Thoracic aorta (tissue), 2 donors: Measurements from ENCODE around the gene NSMF. TPM values are rescaled to one million over a fixed set of nuclear protein-coding genes. Genes with fewer than 3 reads are reported as not detected.

ENCODE experiments used
- ATAC-seq: fragments of 150-250 bp; one replicate; pipeline ENCODE4 v1.8.0; 2017; ENCODE audit warnings: low read depth; ENCODE audit not compliant: insufficient number of reproducible peaks, low FRiP score
- DNase-seq: peaks from one replicate; pipeline ENCODE4 v3.0.0-alpha.2; 2020; ENCODE audit warnings: low spot score
- H3K27ac ChIP-seq, 2 donors: fragments of 200-600 bp; sonication (generic); 1 replicate in 1 of 2; 2 replicates in 1 of 2; pipeline ENCODE4 v1.5.1; 2016; ENCODE audit warnings: mild to moderate bottlenecking in 2 of 2, moderate library complexity in 2 of 2
- H3K27me3 ChIP-seq: fragments of 200-600 bp; sonication (generic); replicated peaks from 2 replicates; pipeline ENCODE4 v1.6.0; 2016; ENCODE audit warnings: mild to moderate bottlenecking; ENCODE audit not compliant: insufficient read depth
- H3K36me3 ChIP-seq: fragments of 200-600 bp; sonication (generic); one replicate; pipeline ENCODE4 v1.5.1; 2016
- H3K4me1 ChIP-seq, 2 donors: fragments of 200-600 bp; sonication (generic); 1 replicate in 1 of 2; 2 replicates in 1 of 2; pipeline versions ENCODE4 v1.5.1 to v1.6.0; 2016; ENCODE audit warnings: low read depth in 2 of 2, mild to moderate bottlenecking in 1 of 2; ENCODE audit not compliant: control insufficient read depth in 1 of 2
- H3K4me3 ChIP-seq: fragments of 200-600 bp; sonication (generic); 2 replicates; pipeline ENCODE4 v1.5.1; 2016; ENCODE audit warnings: mild to moderate bottlenecking
- H3K9me3 ChIP-seq: fragments of 200-600 bp; sonication (generic); 2 replicates; pipeline ENCODE4 v1.5.1; 2016
- total RNA-seq, 2 donors: library from RNA; depleted of rRNA; stranded (reverse); fragments of >200 nt; gene quantifications; one replicate each; pipeline versions ENCODE4 v1.1.0 to v1.2.3, GENCODE V29; 2016
- TF ChIP-seq, protein P1 (sequence below): fragments of 200-600 bp; sonication (generic); IDR thresholded peaks from one replicate; pipeline ENCODE4 v1.5.1; 2019; ENCODE audit warnings: antibody characterized with exemption

Gene NSMF
- total RNA-seq, 2 donors from 2014 or later, result 168 to 251 TPM

DNA sequence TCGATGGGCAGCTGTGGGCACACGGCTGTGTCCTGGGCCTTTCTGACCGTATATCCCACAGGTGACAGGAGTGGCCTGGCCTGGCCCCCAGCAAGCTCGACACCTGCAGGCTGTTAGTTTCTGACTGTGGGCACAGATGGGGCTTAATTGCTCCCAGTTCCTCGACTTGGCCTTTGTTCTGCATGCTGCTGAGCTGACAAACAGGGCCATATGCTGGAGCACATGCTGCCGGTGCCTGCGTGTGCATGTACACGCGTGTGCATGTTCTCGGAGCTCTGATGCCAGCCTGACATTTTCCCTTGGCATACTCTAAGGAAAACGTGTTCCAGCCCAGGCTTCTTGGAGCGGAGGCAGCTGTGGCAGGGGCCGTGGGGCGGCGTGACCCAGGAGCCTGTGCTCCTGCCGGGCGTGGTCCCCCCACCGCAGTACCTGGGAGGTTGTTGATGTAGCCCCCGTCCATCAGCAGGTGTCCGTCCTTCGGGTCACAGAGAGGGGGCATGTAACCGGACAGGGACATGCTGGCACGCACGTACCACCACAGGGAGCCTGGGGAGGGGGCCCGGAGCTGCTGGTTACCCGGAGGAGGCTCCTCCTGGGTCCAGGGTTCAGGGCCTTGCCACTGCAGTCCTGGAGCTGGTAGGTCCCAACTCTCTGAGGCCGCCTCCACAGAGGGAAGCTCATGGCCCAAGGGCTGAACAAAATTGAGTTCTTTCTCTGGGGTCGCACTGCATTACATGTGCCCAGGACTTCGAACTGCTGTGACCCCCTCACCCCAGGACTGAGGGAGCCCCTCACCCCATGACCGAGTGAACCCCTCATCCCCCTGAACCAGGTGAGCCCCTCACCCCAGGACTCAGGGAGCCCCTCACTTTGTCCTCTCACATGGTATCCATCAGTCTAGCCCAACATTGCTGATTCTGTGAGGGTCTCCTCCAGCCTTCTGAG is 4.1 kb upstream of the NSMF start:
- DNase-seq (no peak), ATAC-seq (no peak)
- no peaks in the 10 kb centered on the region for H3K9me3 ChIP-seq
- TF ChIP-seq, protein P1, sequence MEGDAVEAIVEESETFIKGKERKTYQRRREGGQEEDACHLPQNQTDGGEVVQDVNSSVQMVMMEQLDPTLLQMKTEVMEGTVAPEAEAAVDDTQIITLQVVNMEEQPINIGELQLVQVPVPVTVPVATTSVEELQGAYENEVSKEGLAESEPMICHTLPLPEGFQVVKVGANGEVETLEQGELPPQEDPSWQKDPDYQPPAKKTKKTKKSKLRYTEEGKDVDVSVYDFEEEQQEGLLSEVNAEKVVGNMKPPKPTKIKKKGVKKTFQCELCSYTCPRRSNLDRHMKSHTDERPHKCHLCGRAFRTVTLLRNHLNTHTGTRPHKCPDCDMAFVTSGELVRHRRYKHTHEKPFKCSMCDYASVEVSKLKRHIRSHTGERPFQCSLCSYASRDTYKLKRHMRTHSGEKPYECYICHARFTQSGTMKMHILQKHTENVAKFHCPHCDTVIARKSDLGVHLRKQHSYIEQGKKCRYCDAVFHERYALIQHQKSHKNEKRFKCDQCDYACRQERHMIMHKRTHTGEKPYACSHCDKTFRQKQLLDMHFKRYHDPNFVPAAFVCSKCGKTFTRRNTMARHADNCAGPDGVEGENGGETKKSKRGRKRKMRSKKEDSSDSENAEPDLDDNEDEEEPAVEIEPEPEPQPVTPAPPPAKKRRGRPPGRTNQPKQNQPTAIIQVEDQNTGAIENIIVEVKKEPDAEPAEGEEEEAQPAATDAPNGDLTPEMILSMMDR, result no peak
- H3K4me3 ChIP-seq, result no peak overlapping the region
- peaks cover 4 to 6% of the 10 kb centered on the region in 2 donors for H3K4me1 ChIP-seq
- peaks cover 5% of the 10 kb centered on the region for H3K36me3 ChIP-seq
- H3K27me3 ChIP-seq, result no peaks in the 10 kb centered on the region
- H3K27ac ChIP-seq, result no peak overlapping the region

DNA sequence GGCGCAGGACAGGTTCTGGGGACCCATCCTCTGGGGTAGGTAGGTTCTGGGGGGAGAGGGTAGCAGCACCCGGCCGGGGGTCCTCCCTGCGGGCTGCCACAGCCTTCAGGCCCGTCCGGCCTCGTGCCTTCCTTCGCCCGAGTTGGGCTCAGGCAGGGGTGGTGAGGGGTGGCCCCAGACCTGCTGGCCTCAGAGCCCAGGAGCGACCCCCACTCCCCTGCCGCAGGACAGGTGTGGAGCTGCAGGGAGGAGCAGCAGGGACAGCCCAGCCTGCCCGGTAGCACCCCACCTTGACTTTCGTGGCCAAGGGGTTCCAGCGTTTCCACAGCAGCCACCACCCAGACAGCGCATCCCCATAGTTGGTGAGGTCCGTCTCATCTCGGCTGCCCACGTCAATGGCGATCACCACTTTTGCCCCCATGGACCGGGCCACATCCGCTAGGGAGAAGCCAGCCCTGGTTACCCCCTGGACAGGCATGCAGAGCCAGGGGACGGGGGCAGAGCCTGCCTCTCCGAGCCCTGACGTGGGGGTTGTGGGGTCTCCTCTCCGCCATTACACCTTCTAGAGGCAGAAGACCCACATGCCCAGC is 3.4 kb upstream of the NSMF start:
- peaks cover 7 to 13% of the 10 kb centered on the region in 2 donors for H3K4me1 ChIP-seq
- no peak for DNase-seq
- H3K27ac ChIP-seq, result no peak overlapping the region
- no peak for ATAC-seq
- no peak overlapping the region for H3K4me3 ChIP-seq
- H3K27me3 ChIP-seq, result no peaks in the 10 kb centered on the region
- H3K36me3 ChIP-seq, result peaks cover 5% of the 10 kb centered on the region
- H3K9me3 ChIP-seq, result no peaks in the 10 kb centered on the region
- TF ChIP-seq, protein P1, result no peak

DNA sequence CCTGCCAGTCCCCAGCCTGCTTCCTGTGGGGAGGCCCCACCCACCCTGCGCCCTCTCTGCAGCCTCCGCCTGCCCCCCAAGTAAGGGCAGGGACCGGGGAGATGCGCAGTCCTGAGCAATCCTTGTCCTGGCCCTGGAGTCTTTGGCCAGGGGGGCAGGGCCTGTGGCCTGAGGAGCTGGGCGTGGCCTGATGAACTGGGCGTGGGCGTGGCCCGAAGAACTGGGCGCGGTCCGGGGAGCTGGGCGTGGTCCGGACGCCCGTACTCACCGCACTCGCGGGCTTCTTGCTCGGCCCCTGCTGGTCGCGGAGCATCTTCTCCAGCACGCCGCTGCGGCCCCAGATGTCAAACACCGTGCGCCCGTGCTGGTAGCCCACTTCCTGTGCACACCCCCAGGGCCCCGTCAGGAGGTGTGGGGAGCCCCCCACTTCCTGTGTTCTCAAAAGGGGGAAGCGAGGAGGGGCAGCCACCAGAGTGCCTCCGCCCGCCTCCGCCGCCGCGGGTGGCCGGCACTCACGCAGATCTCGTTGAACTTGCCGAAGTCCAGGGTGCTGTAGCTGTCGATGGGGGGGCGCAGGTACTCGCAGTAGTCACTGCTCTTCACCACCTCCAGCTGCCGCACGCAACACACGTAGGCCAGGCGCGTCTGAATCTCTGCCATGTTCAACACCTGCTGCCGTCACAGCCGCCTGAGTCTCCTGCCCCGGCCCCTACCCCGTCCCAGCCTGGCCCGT is 2.7 kb upstream of the NSMF start:
- ATAC-seq (no peak), DNase-seq (no peak)
- Histone ChIP-seq H3K4me1 (peaks cover 7 to 20% of the 10 kb centered on the region in 2 donors), H3K27me3 (no peaks in the 10 kb centered on the region), H3K9me3 (no peaks in the 10 kb centered on the region), H3K27ac (no peak overlapping the region), H3K4me3 (peak overlapping the region; percentile 29), H3K36me3 (peaks cover 5% of the 10 kb centered on the region)
- TF ChIP-seq, protein P1, result no peak

DNA sequence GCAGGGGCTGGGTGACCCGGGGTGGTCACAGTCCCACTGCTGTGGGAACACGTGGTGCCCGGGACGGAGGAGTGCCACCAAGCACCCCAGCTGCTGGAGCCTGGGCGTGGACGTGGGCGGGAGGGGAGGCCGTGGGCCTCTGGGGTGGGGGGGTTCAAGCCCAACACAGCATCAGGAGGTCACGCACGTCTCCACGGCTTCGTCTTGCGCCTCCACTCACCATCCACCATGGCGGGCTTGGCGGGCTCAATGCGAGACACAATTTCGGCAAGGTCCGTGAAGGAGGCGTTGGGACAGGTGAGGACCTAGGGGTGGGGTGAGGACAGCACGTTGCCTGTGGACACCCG is 2.2 kb upstream of the NSMF start:
- no peaks in the 10 kb centered on the region for H3K9me3 ChIP-seq
- no peak for ATAC-seq
- H3K4me1 ChIP-seq, result peaks cover 8 to 25% of the 10 kb centered on the region in 2 donors
- TF ChIP-seq, protein P1, result no peak
- DNase-seq, result no peak
- no peak overlapping the region for H3K4me3 ChIP-seq
- no peak overlapping the region for H3K27ac ChIP-seq
- peaks cover 5% of the 10 kb centered on the region for H3K36me3 ChIP-seq
- no peaks in the 10 kb centered on the region for H3K27me3 ChIP-seq
